Measurements from ENCODE around the gene ATP1A4.

The ATP1A4 gene

DNA sequence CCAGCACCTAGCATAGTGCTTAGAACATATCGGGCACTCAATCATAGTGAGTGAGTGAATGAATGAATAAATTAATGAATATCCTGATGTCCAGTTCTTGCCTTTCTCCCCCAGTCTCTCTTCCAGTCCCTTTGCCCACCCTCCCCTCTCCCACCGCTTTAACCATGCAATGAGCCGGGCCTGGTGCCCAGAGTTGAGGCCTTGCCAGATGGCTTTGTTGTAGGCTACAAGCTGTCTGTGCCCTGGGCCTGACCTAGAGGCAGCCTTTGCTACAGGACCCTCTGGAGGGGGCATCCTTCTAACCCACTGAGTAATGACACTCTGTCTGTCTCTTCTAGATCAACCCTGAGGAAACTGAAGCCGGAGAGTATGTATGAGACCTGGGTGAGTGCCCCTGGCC, 45.8 kb downstream of the ATP1A4 start:
- peaks cover 0 to 2% (median 0%) of the 10 kb centered on the region in 5 experiments for H3K27me3 ChIP-seq (replicated peaks in 2 of 5; ENCODE audit: control insufficient read depth in 4 of 5, insufficient read depth in 5 of 5, low read length in 4 of 5)
- DNase-seq, result no peak
- H3K4me1 ChIP-seq (ENCODE audit: control extremely low read depth in 1 of 4, control insufficient read depth in 4 of 4, insufficient read depth in 4 of 4, low read length in 3 of 4), result peaks cover 0 to 3% (median 0%) of the 10 kb centered on the region in 4 experiments
- no peak overlapping the region for H3K27ac ChIP-seq (ENCODE audit: insufficient read depth in 1 of 2, low read depth in 1 of 2, low read length in 2 of 2, poor library complexity in 1 of 2, severe bottlenecking in 2 of 2)
- ChIA-PET CTCF (interaction anchor here (1.4 to 1.5 kb wide), 2 partner anchors 21 to 96 kb away, joined by 4 to 5 read pairs; no protein-coding TSS in a partner anchor), POLR2A (no interaction called here)
- WGBS (ENCODE audit: insufficient coverage), result 100% methylated on average over 2 of the region's 4 CpGs
- no peaks in the 10 kb centered on the region for H3K36me3 ChIP-seq (ENCODE audit: control insufficient read depth in 4 of 4, insufficient read depth in 4 of 4, low read length in 3 of 4)
- H3K9me3 ChIP-seq (ENCODE audit: control extremely low read depth in 1 of 5, control insufficient read depth in 4 of 5, insufficient read depth in 2 of 5, low read depth in 1 of 5, low read length in 4 of 5), result no peaks in the 10 kb centered on the region
- no peak overlapping the region for H3K4me3 ChIP-seq (ENCODE audit: control insufficient read depth in 1 of 7, extremely low read depth in 1 of 7, insufficient read depth in 4 of 7, low read depth in 2 of 7, low read length in 6 of 7)

DNA sequence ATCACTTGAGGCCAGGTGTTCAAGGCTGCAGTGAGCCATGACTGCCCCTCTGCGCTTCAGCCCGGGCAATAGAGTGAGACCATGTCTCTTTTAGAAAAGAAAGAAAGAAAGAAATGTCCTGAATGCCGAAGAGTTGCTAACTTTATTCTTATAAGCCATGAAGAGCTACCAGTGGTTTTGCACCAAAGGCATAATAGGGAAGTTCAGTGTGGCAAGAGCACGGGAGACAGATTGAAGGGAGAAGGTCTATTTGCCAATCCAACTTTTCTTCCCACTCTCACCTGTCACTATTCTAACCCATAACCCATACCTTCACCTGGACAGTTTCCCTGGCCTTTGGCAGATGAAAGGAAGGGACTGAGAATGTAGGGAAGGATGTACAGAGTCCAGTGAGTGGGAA, 49.4 kb downstream of the ATP1A4 start:
- no peak for DNase-seq
- ChIA-PET POLR2A (interaction anchor here (0.8 kb wide), 1 partner anchor 7 kb away, joined by 3 read pairs; no protein-coding TSS in a partner anchor), CTCF (interaction anchor here (0.7 to 13.9 kb wide), 6 partner anchors 11 to 88 kb away, joined by 4 to 95 read pairs (median 6); partner anchors contain the start of gene CASQ1)
- H3K4me3 ChIP-seq (ENCODE audit: control insufficient read depth in 1 of 7, extremely low read depth in 1 of 7, insufficient read depth in 4 of 7, low read depth in 2 of 7, low read length in 6 of 7), result no peak overlapping the region
- H3K36me3 ChIP-seq (ENCODE audit: control insufficient read depth in 4 of 4, insufficient read depth in 4 of 4, low read length in 3 of 4), result no peaks in the 10 kb centered on the region
- H3K27ac ChIP-seq (ENCODE audit: insufficient read depth in 1 of 2, low read depth in 1 of 2, low read length in 2 of 2, poor library complexity in 1 of 2, severe bottlenecking in 2 of 2), result no peak overlapping the region
- H3K4me1 ChIP-seq (ENCODE audit: control extremely low read depth in 1 of 4, control insufficient read depth in 4 of 4, insufficient read depth in 4 of 4, low read length in 3 of 4), result peaks cover 2 to 17% (median 14%) of the 10 kb centered on the region in 4 experiments
- WGBS (ENCODE audit: insufficient coverage), result 100% methylated on average over 3 of the region's 4 CpGs
- H3K27me3 ChIP-seq (replicated peaks in 2 of 5; ENCODE audit: control insufficient read depth in 4 of 5, insufficient read depth in 5 of 5, low read length in 4 of 5), result no peaks in the 10 kb centered on the region
- H3K9me3 ChIP-seq (ENCODE audit: control extremely low read depth in 1 of 5, control insufficient read depth in 4 of 5, insufficient read depth in 2 of 5, low read depth in 1 of 5, low read length in 4 of 5), result no peaks in the 10 kb centered on the region

DNA sequence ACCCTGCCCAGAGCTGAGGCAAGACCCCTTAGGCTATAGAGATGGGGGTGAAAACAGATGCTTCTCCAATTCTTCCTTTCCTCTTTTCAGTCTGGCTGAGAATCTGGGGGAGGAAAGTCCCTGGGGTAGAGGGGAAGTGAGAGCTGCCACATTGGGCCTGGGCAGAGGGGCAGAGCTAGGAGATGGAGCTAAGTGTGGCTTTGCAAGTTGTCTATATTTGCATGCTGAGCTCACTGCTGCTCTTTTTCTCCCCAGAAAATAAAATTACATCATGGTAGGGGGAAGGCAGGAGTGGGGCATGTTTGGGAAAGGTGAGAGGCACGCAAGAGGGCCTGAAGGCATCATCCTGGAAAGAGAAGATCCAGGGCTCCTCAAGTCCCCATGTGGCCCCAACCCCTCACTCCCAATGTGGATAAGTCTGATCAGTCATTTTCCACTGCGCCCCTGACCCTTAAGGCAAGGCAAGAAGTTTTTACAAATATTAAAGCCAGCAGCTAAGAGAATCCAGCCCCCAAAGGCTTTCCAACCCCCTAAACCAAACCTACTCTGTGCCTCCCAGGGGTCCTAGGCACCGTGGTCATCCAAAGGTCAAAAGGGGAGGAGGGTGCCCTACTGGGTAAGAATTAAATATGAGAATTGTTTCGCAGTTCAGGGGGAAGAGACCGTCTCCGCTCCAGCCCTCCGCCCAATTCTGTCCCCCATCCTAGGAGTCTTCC, 53.3 kb downstream of the ATP1A4 start:
- H3K4me3 ChIP-seq (ENCODE audit: control insufficient read depth in 1 of 7, extremely low read depth in 1 of 7, insufficient read depth in 4 of 7, low read depth in 2 of 7, low read length in 6 of 7), result peak overlapping the region in 6 of 7 experiments; percentile 43 to 89 (median 68)
- peak; percentile 20 to 74 (median 72) for DNase-seq
- 100% methylated on average over 1 of the region's 7 CpGs for WGBS (ENCODE audit: insufficient coverage)
- peaks cover 7 to 27% (median 24%) of the 10 kb centered on the region in 4 experiments for H3K4me1 ChIP-seq (ENCODE audit: control extremely low read depth in 1 of 4, control insufficient read depth in 4 of 4, insufficient read depth in 4 of 4, low read length in 3 of 4)
- H3K9me3 ChIP-seq (ENCODE audit: control extremely low read depth in 1 of 5, control insufficient read depth in 4 of 5, insufficient read depth in 2 of 5, low read depth in 1 of 5, low read length in 4 of 5), result no peaks in the 10 kb centered on the region
- POLR2A ChIA-PET, result no interaction called here
- peaks cover 0 to 26% (median 13%) of the 10 kb centered on the region in 4 experiments for H3K36me3 ChIP-seq (ENCODE audit: control insufficient read depth in 4 of 4, insufficient read depth in 4 of 4, low read length in 3 of 4)
- CTCF ChIA-PET, result interaction anchor here (0.6 to 13.9 kb wide), 4 partner anchors 15 to 48 kb away, joined by 3 to 95 read pairs (median 4); partner anchors contain the start of gene CASQ1
- H3K27me3 ChIP-seq (replicated peaks in 2 of 5; ENCODE audit: control insufficient read depth in 4 of 5, insufficient read depth in 5 of 5, low read length in 4 of 5), result no peaks in the 10 kb centered on the region
- peak overlapping the region in 1 of 2 experiments; percentile 67 for H3K27ac ChIP-seq (ENCODE audit: insufficient read depth in 1 of 2, low read depth in 1 of 2, low read length in 2 of 2, poor library complexity in 1 of 2, severe bottlenecking in 2 of 2)

DNA sequence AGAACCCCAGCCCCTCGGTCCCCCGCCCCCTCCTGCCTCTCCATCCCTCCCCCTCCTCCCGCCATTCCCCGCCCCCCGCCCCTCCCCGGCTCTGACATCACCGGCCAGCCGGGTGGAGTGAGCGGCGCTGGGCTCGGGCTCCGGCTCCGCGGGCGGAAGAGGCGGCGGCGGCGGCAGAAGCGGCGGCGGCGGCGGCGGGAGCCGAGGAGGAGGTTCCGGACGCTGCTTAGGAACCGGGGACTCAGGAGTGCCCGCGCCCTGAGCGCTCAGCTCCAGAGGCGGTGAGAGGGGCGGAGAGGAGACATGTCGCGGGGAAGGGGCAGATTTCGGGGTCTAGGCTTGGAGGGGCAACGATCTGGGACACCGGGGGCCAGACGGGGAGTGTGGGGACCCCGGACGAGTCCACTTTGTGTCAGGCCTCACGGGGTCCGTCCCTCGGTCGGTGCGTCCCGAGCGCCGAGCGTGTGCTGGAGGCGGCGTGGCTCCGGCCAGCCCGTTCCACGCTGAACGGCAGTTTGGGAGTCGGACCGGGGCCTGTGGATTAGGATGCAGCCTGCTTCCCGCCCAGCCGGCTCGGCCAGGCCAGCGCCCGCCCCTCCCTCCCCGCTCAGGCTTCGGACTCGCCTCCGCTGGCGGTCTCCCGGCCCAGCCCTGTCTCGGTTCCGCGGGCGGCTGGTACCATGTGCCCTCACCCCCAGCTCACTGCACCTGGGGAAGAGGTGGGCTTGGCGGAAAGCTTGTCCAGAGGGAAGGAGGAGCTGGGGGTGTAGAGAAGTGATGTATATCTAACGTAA, 54.0 kb downstream of the ATP1A4 start, which contains the start of gene PEA15:
PEA15 (plus strand) TSS at position 143 of the 794 bp plus-strand sequence. CDS start 6,161 bp downstream, outside the sequence.
- WGBS (ENCODE audit: insufficient coverage), result under 1% methylated on average over 53 of the region's 76 CpGs
- Histone ChIP-seq H3K27ac (ENCODE audit: insufficient read depth in 1 of 2, low read depth in 1 of 2, low read length in 2 of 2, poor library complexity in 1 of 2, severe bottlenecking in 2 of 2) (peak within 1 kb of the TSS in 1 of 2 experiments; percentile 77), H3K4me1 (ENCODE audit: control extremely low read depth in 1 of 4, control insufficient read depth in 4 of 4, insufficient read depth in 4 of 4, low read length in 3 of 4) (peaks cover 7 to 27% (median 24%) of the 10 kb centered on the region in 4 experiments), H3K27me3 (replicated peaks in 2 of 5; ENCODE audit: control insufficient read depth in 4 of 5, insufficient read depth in 5 of 5, low read length in 4 of 5) (no peaks in the 10 kb centered on the region), H3K9me3 (ENCODE audit: control extremely low read depth in 1 of 5, control insufficient read depth in 4 of 5, insufficient read depth in 2 of 5, low read depth in 1 of 5, low read length in 4 of 5) (no peaks in the 10 kb centered on the region), H3K36me3 (ENCODE audit: control insufficient read depth in 4 of 4, insufficient read depth in 4 of 4, low read length in 3 of 4) (peaks cover 4 to 34% (median 14%) of the 10 kb centered on the region in 4 experiments), H3K4me3 (ENCODE audit: control insufficient read depth in 1 of 7, extremely low read depth in 1 of 7, insufficient read depth in 4 of 7, low read depth in 2 of 7, low read length in 6 of 7) (peak within 1 kb of the TSS; percentile 60 to 93 (median 87))
- peak; percentile 53 to 73 (median 62) for DNase-seq
- CTCF ChIA-PET, result interaction anchor here (0.6 to 13.9 kb wide), 4 partner anchors 14 to 47 kb away, joined by 3 to 95 read pairs (median 18); partner anchors contain the start of gene CASQ1
- POLR2A ChIA-PET, result no interaction called here

DNA sequence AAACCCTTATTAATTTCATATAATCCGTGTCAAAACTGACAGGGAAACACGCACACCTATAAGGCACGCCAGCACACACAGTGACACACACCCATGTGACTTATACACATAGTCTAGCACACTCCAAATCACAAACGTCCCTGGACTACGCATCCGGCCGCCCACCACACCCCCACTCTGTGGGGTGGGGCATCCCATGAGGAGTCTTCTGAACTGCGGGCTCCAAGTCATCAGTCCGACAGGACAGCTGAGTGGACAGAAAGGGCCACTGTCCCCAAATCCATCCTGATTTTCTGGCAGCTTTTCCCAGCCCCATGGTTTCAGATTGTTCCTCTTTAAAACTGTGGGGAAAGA, 54.6 kb downstream of the ATP1A4 start:
- Histone ChIP-seq H3K27ac (ENCODE audit: insufficient read depth in 1 of 2, low read depth in 1 of 2, low read length in 2 of 2, poor library complexity in 1 of 2, severe bottlenecking in 2 of 2) (peak overlapping the region in 1 of 2 experiments; percentile 77), H3K27me3 (replicated peaks in 2 of 5; ENCODE audit: control insufficient read depth in 4 of 5, insufficient read depth in 5 of 5, low read length in 4 of 5) (no peaks in the 10 kb centered on the region), H3K36me3 (ENCODE audit: control insufficient read depth in 4 of 4, insufficient read depth in 4 of 4, low read length in 3 of 4) (peaks cover 4 to 39% (median 15%) of the 10 kb centered on the region in 4 experiments), H3K9me3 (ENCODE audit: control extremely low read depth in 1 of 5, control insufficient read depth in 4 of 5, insufficient read depth in 2 of 5, low read depth in 1 of 5, low read length in 4 of 5) (no peaks in the 10 kb centered on the region), H3K4me3 (ENCODE audit: control insufficient read depth in 1 of 7, extremely low read depth in 1 of 7, insufficient read depth in 4 of 7, low read depth in 2 of 7, low read length in 6 of 7) (peak overlapping the region in 6 of 7 experiments; percentile 75 to 93 (median 88)), H3K4me1 (ENCODE audit: control extremely low read depth in 1 of 4, control insufficient read depth in 4 of 4, insufficient read depth in 4 of 4, low read length in 3 of 4) (peaks cover 7 to 27% (median 24%) of the 10 kb centered on the region in 4 experiments)
- POLR2A ChIA-PET, result no interaction called here
- WGBS (ENCODE audit: insufficient coverage), result 28% methylated on average over 9 of the region's 9 CpGs
- DNase-seq, result peak; percentile 28 to 56 (median 29)
- CTCF ChIA-PET, result interaction anchor here (0.7 to 13.9 kb wide), 3 partner anchors 14 to 46 kb away, joined by 3 to 95 read pairs (median 34); partner anchors contain the start of gene CASQ1

DNA sequence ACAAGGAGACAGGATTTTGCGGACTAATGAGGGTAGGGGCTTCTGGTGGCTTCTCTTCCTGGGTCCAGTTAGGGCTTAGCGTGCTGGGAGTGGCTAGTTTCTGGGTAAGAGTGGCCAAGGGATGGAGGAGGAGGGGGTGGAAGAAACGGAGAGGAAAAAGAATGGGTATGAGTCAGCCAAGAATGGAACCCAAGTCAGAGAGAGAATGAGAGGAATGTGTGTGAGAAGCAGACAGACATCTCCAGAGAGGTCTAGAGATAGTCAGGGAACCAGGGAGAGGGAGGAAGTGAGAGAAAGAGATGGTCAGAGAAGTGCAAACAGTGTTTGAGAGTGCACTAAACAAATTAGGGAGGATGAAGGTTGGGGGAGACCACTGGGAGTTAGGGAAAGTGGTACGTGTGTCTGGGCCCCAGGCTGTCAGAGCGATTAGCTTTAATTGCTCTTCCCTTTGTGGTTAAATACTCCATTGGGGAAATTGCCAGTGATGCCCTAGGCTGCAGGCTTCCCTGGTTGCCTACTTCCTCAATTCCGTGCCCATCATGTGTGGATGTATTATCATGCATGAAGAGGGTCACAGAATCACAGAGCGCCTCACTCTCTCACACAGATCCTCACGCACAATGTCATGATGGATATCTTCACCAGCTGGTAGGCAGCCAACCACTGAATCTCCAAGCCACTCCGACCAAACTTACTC, 55.2 kb downstream of the ATP1A4 start:
- CTCF ChIA-PET, result interaction anchor here (1.1 to 13.9 kb wide), 5 partner anchors 9 to 99 kb away, joined by 3 to 95 read pairs (median 7); partner anchors contain the start of gene CASQ1
- Histone ChIP-seq H3K9me3 (ENCODE audit: control extremely low read depth in 1 of 5, control insufficient read depth in 4 of 5, insufficient read depth in 2 of 5, low read depth in 1 of 5, low read length in 4 of 5) (no peaks in the 10 kb centered on the region), H3K36me3 (ENCODE audit: control insufficient read depth in 4 of 4, insufficient read depth in 4 of 4, low read length in 3 of 4) (peaks cover 4 to 45% (median 18%) of the 10 kb centered on the region in 4 experiments), H3K27me3 (replicated peaks in 2 of 5; ENCODE audit: control insufficient read depth in 4 of 5, insufficient read depth in 5 of 5, low read length in 4 of 5) (no peaks in the 10 kb centered on the region), H3K4me1 (ENCODE audit: control extremely low read depth in 1 of 4, control insufficient read depth in 4 of 4, insufficient read depth in 4 of 4, low read length in 3 of 4) (peaks cover 7 to 27% (median 24%) of the 10 kb centered on the region in 4 experiments), H3K27ac (ENCODE audit: insufficient read depth in 1 of 2, low read depth in 1 of 2, low read length in 2 of 2, poor library complexity in 1 of 2, severe bottlenecking in 2 of 2) (no peak overlapping the region), H3K4me3 (ENCODE audit: control insufficient read depth in 1 of 7, extremely low read depth in 1 of 7, insufficient read depth in 4 of 7, low read depth in 2 of 7, low read length in 6 of 7) (peak overlapping the region in 4 of 7 experiments; percentile 85 to 93 (median 91))
- POLR2A ChIA-PET, result no interaction called here
- WGBS (ENCODE audit: insufficient coverage), result 69% methylated on average over 6 of the region's 9 CpGs
- DNase-seq, result peak in 2 of 3 donors; percentile 42

Measured in common myeloid progenitor, CD34-positive (primary cell).